H1 (cell line): ENCODE data around the gene MYOZ2. TPM values are rescaled to one million over a fixed set of nuclear protein-coding genes. Genes with fewer than 3 reads are reported as not detected.

ENCODE experiments used
- CTCF ChIA-PET: fragments of 300-600 bp; sonication (Branson Sonifier 250); formaldehyde crosslinking; loops from one replicate; lab custom pipeline; 2021; ENCODE audit not compliant: partially characterized antibody; lab: Charles Lee
- POLR2A ChIA-PET: fragments of 300-600 bp; sonication (Branson Sonifier 250); formaldehyde crosslinking; loops from one replicate; lab custom pipeline; 2021; ENCODE audit warnings: inconsistent platforms; ENCODE audit not compliant: partially characterized antibody; lab: Charles Lee
- DNase-seq, 2 experiments: peaks; one replicate each; pipeline versions ENCODE4 v3.0.0 to v3.0.0-alpha.2; 2010 to 2022; ENCODE audit warnings: low spot score in 2 of 2, low read depth in 1 of 2, mixed read lengths in 1 of 2
- FAIRE-seq: peaks from 2 replicates; lab custom pipeline; 2011; peaks lifted over from hg19 to GRCh38; lab: Jason Lieb, UNC
- H2AFZ ChIP-seq: 2 replicates; pipeline ENCODE4 v1.8.1; 2012; ENCODE audit warnings: low read length, inconsistent platforms
- H2AK5ac ChIP-seq: 2 replicates; pipeline ENCODE4 v1.6.1; 2013; ENCODE audit warnings: low read depth, low read length
- H2BK120ac ChIP-seq: replicated peaks from 2 replicates; pipeline ENCODE3; 2013; ENCODE audit warnings: low read depth, low read length, inconsistent platforms
- H2BK12ac ChIP-seq: 2 replicates; pipeline ENCODE4 v1.6.1; 2013; ENCODE audit warnings: low read depth, low read length
- H2BK15ac ChIP-seq: 2 replicates; pipeline ENCODE4 v1.6.1; 2013; ENCODE audit warnings: low read length
- H2BK20ac ChIP-seq: 2 replicates; pipeline ENCODE4 v1.6.1; 2013; ENCODE audit warnings: low read length
- H2BK5ac ChIP-seq: 2 replicates; pipeline ENCODE4 v1.6.1; 2013; ENCODE audit warnings: low read depth, low read length
- H3K14ac ChIP-seq: 2 replicates; pipeline ENCODE4 v1.6.1; 2013; ENCODE audit warnings: inconsistent platforms; ENCODE audit not compliant: insufficient read length
- H3K18ac ChIP-seq: 2 replicates; pipeline ENCODE4 v1.6.1; 2013; ENCODE audit warnings: low read length; ENCODE audit errors: extremely low read depth
- H3K23ac ChIP-seq: 2 replicates; pipeline ENCODE4 v1.6.1; 2013; ENCODE audit warnings: inconsistent platforms; ENCODE audit not compliant: insufficient read length
- H3K23me2 ChIP-seq: 2 replicates; pipeline ENCODE4 v1.6.1; 2013; ENCODE audit warnings: low read depth, low read length
- H3K27ac ChIP-seq: 2 replicates; pipeline ENCODE4 v1.6.1; 2011; ENCODE audit warnings: low read depth, low read length, inconsistent platforms
- H3K27me3 ChIP-seq, 4 experiments: replicated peaks in 1 of 4; 1 replicate in 1 of 4; 2 replicates in 3 of 4; pipeline versions ENCODE4 v1.6.1 to v1.8.1; 2011 to 2013; ENCODE audit warnings: low read length in 3 of 4, mild to moderate bottlenecking in 3 of 4, inconsistent platforms in 2 of 4, mixed read lengths in 2 of 4, moderate library complexity in 1 of 4; ENCODE audit not compliant: control insufficient read depth in 3 of 4, insufficient read depth in 3 of 4; ENCODE audit errors: extremely low read depth in 1 of 4
- H3K36me3 ChIP-seq, 4 experiments: 2 replicates each; pipeline versions ENCODE4 v1.6.1 to v1.8.1; 2011 to 2013; ENCODE audit warnings: mild to moderate bottlenecking in 4 of 4, low read length in 3 of 4, moderate library complexity in 2 of 4, control low read depth in 1 of 4, inconsistent platforms in 1 of 4; ENCODE audit not compliant: insufficient read depth in 4 of 4, control insufficient read depth in 2 of 4
- H3K4ac ChIP-seq: replicated peaks from 2 replicates; pipeline ENCODE3; 2013; ENCODE audit warnings: low read length, low read depth, mixed read lengths, inconsistent platforms; ENCODE audit not compliant: insufficient read length
- H3K4me1 ChIP-seq, 4 experiments: replicated peaks in 1 of 4; 1 replicate in 1 of 4; 2 replicates in 3 of 4; pipeline versions ENCODE4 v1.6.1 to v1.8.1; 2011 to 2013; ENCODE audit warnings: low read length in 3 of 4, inconsistent platforms in 2 of 4, mixed read lengths in 1 of 4; ENCODE audit not compliant: insufficient read depth in 4 of 4, control insufficient read depth in 3 of 4
- H3K4me2 ChIP-seq, 2 experiments: 2 replicates each; pipeline versions ENCODE4 v1.6.1 to v1.8.1; 2011 to 2013; ENCODE audit warnings: low read depth in 2 of 2, low read length in 2 of 2, control low read depth in 1 of 2, inconsistent platforms in 1 of 2, mild to moderate bottlenecking in 1 of 2; ENCODE audit not compliant: insufficient read depth in 1 of 2
- H3K4me3 ChIP-seq, 4 experiments: fragments of 200-600, 300-600 bp in 1 of 4; sonication (generic), shearing (Covaris generic), sonication (Bioruptor Twin) in 1 of 4; 2 replicates each; pipeline versions ENCODE4 v1.5.1 to v1.8.1; 2011 to 2016; ENCODE audit warnings: low read length in 4 of 4, low read depth in 3 of 4, control low read depth in 2 of 4, inconsistent platforms in 2 of 4, mild to moderate bottlenecking in 2 of 4, mixed read lengths in 1 of 4, moderate library complexity in 1 of 4; ENCODE audit not compliant: insufficient read depth in 2 of 4; ENCODE audit errors: extremely low read depth in 1 of 4
- H3K56ac ChIP-seq: replicated peaks from 2 replicates; pipeline ENCODE3; 2013; ENCODE audit warnings: low read depth, mild to moderate bottlenecking, mixed read lengths, low read length, inconsistent platforms; ENCODE audit not compliant: insufficient read length
- H3K79me1 ChIP-seq: 2 replicates; pipeline ENCODE4 v1.6.1; 2013; ENCODE audit warnings: low read depth, low read length, control low read depth
- H3K79me2 ChIP-seq, 2 experiments: 2 replicates each; pipeline versions ENCODE4 v1.6.1 to v1.8.1; 2012 to 2013; ENCODE audit warnings: low read length in 2 of 2, mild to moderate bottlenecking in 2 of 2, inconsistent platforms in 1 of 2; ENCODE audit not compliant: insufficient read depth in 2 of 2, control insufficient read depth in 1 of 2
- H3K9ac ChIP-seq, 4 experiments: replicated peaks in 1 of 4; 1 replicate in 1 of 4; 2 replicates in 3 of 4; pipeline versions ENCODE4 v1.6.1 to v1.8.1; 2011 to 2013; ENCODE audit warnings: low read depth in 3 of 4, low read length in 3 of 4, control low read depth in 2 of 4, mild to moderate bottlenecking in 2 of 4, moderate library complexity in 2 of 4, inconsistent platforms in 1 of 4; ENCODE audit errors: extremely low read depth in 1 of 4
- H3K9me3 ChIP-seq, 2 experiments: 2 replicates each; pipeline versions ENCODE4 v1.6.1 to v1.8.1; 2012 to 2013; ENCODE audit warnings: mild to moderate bottlenecking in 2 of 2, moderate library complexity in 2 of 2, control low read depth in 1 of 2, inconsistent platforms in 1 of 2, low read depth in 1 of 2, low read length in 1 of 2, mixed read lengths in 1 of 2; ENCODE audit not compliant: insufficient read depth in 2 of 2
- H4K20me1 ChIP-seq, 2 experiments: replicated peaks in 1 of 2; 2 replicates each; pipeline versions ENCODE3 to v1.8.1; 2011 to 2013; ENCODE audit warnings: inconsistent platforms in 2 of 2, low read length in 2 of 2, mild to moderate bottlenecking in 1 of 2; ENCODE audit not compliant: insufficient read depth in 2 of 2, control insufficient read depth in 1 of 2
- H4K5ac ChIP-seq: 2 replicates; pipeline ENCODE4 v1.6.1; 2013; ENCODE audit warnings: low read length, low read depth, mixed read lengths, inconsistent platforms; ENCODE audit not compliant: insufficient read length
- H4K8ac ChIP-seq: 2 replicates; pipeline ENCODE4 v1.8.0; 2013; ENCODE audit warnings: mild to moderate bottlenecking, moderate library complexity, low read length, inconsistent platforms; ENCODE audit not compliant: insufficient read depth; ENCODE audit errors: extremely low read depth
- H4K91ac ChIP-seq: replicated peaks from 2 replicates; pipeline ENCODE3; 2013; ENCODE audit warnings: low read length, mixed read lengths, inconsistent platforms; ENCODE audit not compliant: insufficient read length
- CBX8 ChIP-seq: fragments of 300-800, 300-1000 bp; sonication (generic); IDR thresholded peaks from 2 replicates; pipeline ENCODE4 v1.7.1; 2016; ENCODE audit warnings: low read depth, low read length, borderline replicate concordance
- CREB1 ChIP-seq: IDR thresholded peaks from 2 replicates; pipeline ENCODE4 v1.6.1; 2012; ENCODE audit warnings: inconsistent platforms
- MAFK ChIP-seq: IDR thresholded peaks from 2 replicates; pipeline ENCODE4 v1.6.1; 2012; ENCODE audit warnings: low read depth, mild to moderate bottlenecking, improper control_type of control experiment, low read length
- POU5F1 ChIP-seq: IDR thresholded peaks from 2 replicates; pipeline ENCODE4 v1.6.1; 2011; ENCODE audit warnings: low read depth, mild to moderate bottlenecking, low read length, moderate library complexity
- SP1 ChIP-seq: IDR thresholded peaks from 2 replicates; pipeline ENCODE4 v1.6.1; 2011; ENCODE audit warnings: low read depth, low read length
- polyA plus RNA-seq, 7 experiments: library from polyadenylated mRNA; depleted of rRNA in 3 of 7; stranded (reverse) in 5 of 7; unstranded in 2 of 7; fragments of >200 nt in 5 of 7; fragments of 200-250 nt in 2 of 7; gene quantifications; 1 replicate in 5 of 7; 2 replicates in 1 of 7; 4 replicates in 1 of 7; pipeline versions ENCODE4 v1.2.1 to v1.2.3, GENCODE V29; 2011 to 2013; ENCODE audit warnings: missing spikeins in 2 of 7, mixed read lengths in 2 of 7
- total RNA-seq: library from RNA; stranded (reverse); fragmentation: NEBNext Ultra II Directional; extraction: Animal tissue kit (Norgen Biotek cat#: 25700); gene quantifications from 2 replicates; pipeline ENCODE4 v1.2.1, GENCODE V29; 2021
- TF ChIP-seq, protein P1 (sequence below): IDR thresholded peaks from 2 replicates; pipeline ENCODE4 v1.6.1; 2012; ENCODE audit warnings: low read length, inconsistent platforms

The MYOZ2 gene
- total and polyA plus RNA-seq, 2 of the 8 experiments (the other 6 are each of a cell fraction or from before 2014, with no cell fraction given), result not detected

DNA sequence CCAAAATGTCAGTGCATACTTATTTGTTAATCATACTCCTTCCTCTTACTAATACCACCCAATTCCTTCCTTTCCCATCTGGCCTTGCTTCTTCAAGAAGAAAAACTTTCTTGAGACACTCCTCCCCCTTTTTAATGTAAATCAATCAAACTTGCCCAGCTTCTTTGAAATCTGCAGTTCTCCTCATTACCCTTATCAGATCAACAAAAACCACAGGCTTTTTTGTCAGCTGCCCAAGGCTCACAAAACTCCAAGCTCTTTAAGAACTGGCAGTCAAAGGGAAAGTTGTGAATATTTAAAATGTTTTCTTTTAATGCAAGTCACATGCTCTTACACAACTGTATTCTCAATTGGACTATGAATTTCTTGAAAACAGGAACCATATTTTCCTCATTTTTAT lies 11.3 kb upstream of the MYOZ2 start:
- H3K4me3 ChIP-seq, result no peak overlapping the region
- H2BK12ac ChIP-seq, result no peak overlapping the region
- no peak overlapping the region for H2AK5ac ChIP-seq
- DNase-seq (no peak), FAIRE-seq (no peak)
- H2BK120ac ChIP-seq, result no peak overlapping the region
- no peak overlapping the region for H3K27ac ChIP-seq
- H4K8ac ChIP-seq, result no peak overlapping the region
- H3K4me1 ChIP-seq, result no peaks in the 10 kb centered on the region; a peak in 1 of 7 replicates
- no peaks in the 10 kb centered on the region for H3K23me2 ChIP-seq
- no peaks in the 10 kb centered on the region for H3K27me3 ChIP-seq
- H3K23ac ChIP-seq, result no peak overlapping the region
- peak overlapping the region; percentile 17; the same call in 1 of the 2 replicates for H2AFZ ChIP-seq
- H2BK20ac ChIP-seq, result no peak overlapping the region
- no peak overlapping the region for H2BK15ac ChIP-seq
- no peak overlapping the region for H4K91ac ChIP-seq
- no peaks in the 10 kb centered on the region for H3K79me1 ChIP-seq
- no peaks in the 10 kb centered on the region for H3K79me2 ChIP-seq
- H4K5ac ChIP-seq, result no peak overlapping the region
- no peaks in the 10 kb centered on the region for H3K36me3 ChIP-seq
- H2BK5ac ChIP-seq, result no peak overlapping the region
- no peak overlapping the region for H3K18ac ChIP-seq
- H3K4me2 ChIP-seq, result no peak overlapping the region
- H4K20me1 ChIP-seq, result no peaks in the 10 kb centered on the region
- no peak overlapping the region for H3K56ac ChIP-seq
- POLR2A ChIA-PET, result no interaction called here
- no peak overlapping the region for H3K14ac ChIP-seq
- H3K9me3 ChIP-seq, result no peaks in the 10 kb centered on the region
- H3K4ac ChIP-seq, result no peak overlapping the region
- CTCF ChIA-PET, result interaction anchor here (0.6 kb wide), 1 partner anchor 1645 kb away, joined by 3 read pairs; no protein-coding TSS in a partner anchor
- no peak overlapping the region for H3K9ac ChIP-seq
- TF ChIP-seq POU5F1 (no peak), MAFK (no peak), CREB1 (no peak), CBX8 (no peak), SP1 (no peak)
- TF ChIP-seq, protein P1, sequence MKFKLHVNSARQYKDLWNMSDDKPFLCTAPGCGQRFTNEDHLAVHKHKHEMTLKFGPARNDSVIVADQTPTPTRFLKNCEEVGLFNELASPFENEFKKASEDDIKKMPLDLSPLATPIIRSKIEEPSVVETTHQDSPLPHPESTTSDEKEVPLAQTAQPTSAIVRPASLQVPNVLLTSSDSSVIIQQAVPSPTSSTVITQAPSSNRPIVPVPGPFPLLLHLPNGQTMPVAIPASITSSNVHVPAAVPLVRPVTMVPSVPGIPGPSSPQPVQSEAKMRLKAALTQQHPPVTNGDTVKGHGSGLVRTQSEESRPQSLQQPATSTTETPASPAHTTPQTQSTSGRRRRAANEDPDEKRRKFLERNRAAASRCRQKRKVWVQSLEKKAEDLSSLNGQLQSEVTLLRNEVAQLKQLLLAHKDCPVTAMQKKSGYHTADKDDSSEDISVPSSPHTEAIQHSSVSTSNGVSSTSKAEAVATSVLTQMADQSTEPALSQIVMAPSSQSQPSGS, result no peak
